Neural progenitor cell (in vitro differentiated cells): Measurements from ENCODE around the gene PDE5A. TPM values are rescaled to one million over a fixed set of nuclear protein-coding genes. Genes with fewer than 3 reads are reported as not detected.
"Not testable (repeated sequence)": the region's sequence is repeated elsewhere in the genome, so short reads cannot be mapped to it uniquely, and the experiment has no call there.

Experiments used
- DNase-seq: peaks from one replicate; pipeline ENCODE4 v3.0.0-alpha.2; 2016; ENCODE audit warnings: low spot score
- H2AFZ ChIP-seq: fragments of 200-600 bp; sonication (generic); replicated peaks from 2 replicates; pipeline ENCODE4 v1.6.1; 2016; ENCODE audit warnings: antibody characterized with exemption
- H3F3A ChIP-seq: fragments of 200-600 bp; sonication (generic); 2 replicates; pipeline ENCODE4 v1.6.1; 2016; ENCODE audit warnings: antibody characterized with exemption, low read depth
- H3K27ac ChIP-seq: fragments of 200-600 bp; sonication (generic); 2 replicates; pipeline ENCODE4 v1.5.1; 2016; ENCODE audit warnings: mild to moderate bottlenecking
- H3K27me3 ChIP-seq: fragments of 200-600 bp; sonication (generic); 2 replicates; pipeline ENCODE4 v1.6.1; 2016; ENCODE audit warnings: mild to moderate bottlenecking, moderate library complexity
- H3K36me3 ChIP-seq: fragments of 200-600 bp; sonication (generic); 2 replicates; pipeline ENCODE4 v1.5.1; 2016
- H3K4me1 ChIP-seq: fragments of 200-600 bp; sonication (generic); 2 replicates; pipeline ENCODE4 v1.6.1; 2016; ENCODE audit warnings: mixed run types
- H3K4me2 ChIP-seq: fragments of 200-600 bp; sonication (generic); 2 replicates; pipeline ENCODE4 v1.6.1; 2016
- H3K4me3 ChIP-seq: fragments of 200-600 bp; sonication (generic); 2 replicates; pipeline ENCODE4 v1.5.1; 2016
- H3K79me2 ChIP-seq: fragments of 200-600 bp; sonication (generic); 2 replicates; pipeline ENCODE4 v1.6.1; 2016; ENCODE audit warnings: low read depth
- H3K9ac ChIP-seq: fragments of 200-600 bp; sonication (generic); 2 replicates; pipeline ENCODE4 v1.6.1; 2016
- H3K9me3 ChIP-seq: fragments of 200-600 bp; sonication (generic); 2 replicates; pipeline ENCODE4 v1.5.1; 2016; ENCODE audit warnings: low read depth
- H4K20me1 ChIP-seq: fragments of 200-600 bp; sonication (generic); 2 replicates; pipeline ENCODE4 v1.6.1; 2016; ENCODE audit warnings: low read depth
- H3K27ac Mint-ChIP-seq: 3 replicates; pipeline ENCODE4 v1.8.0; 2021; ENCODE audit warnings: mixed read lengths
- H3K27me3 Mint-ChIP-seq: 2 replicates; pipeline ENCODE4 v1.8.0; 2022; ENCODE audit warnings: low read depth, mild to moderate bottlenecking, inconsistent platforms, moderate library complexity, mixed read lengths; ENCODE audit not compliant: insufficient read depth
- H3K36me3 Mint-ChIP-seq: 3 replicates; pipeline ENCODE4 v1.8.0; 2021; ENCODE audit warnings: mixed read lengths
- H3K4me1 Mint-ChIP-seq: 3 replicates; pipeline ENCODE4 v1.8.0; 2021; ENCODE audit warnings: mixed read lengths
- H3K4me3 Mint-ChIP-seq: 3 replicates; pipeline ENCODE4 v1.8.0; 2021; ENCODE audit warnings: mild to moderate bottlenecking, moderate library complexity, mixed read lengths
- H3K9me3 Mint-ChIP-seq: 3 replicates; pipeline ENCODE4 v1.8.0; 2020; ENCODE audit warnings: mixed read lengths
- total RNA-seq: library from RNA; depleted of rRNA; stranded (reverse); fragments of >200 nt; gene quantifications from 2 replicates; pipeline ENCODE4 v1.2.3, GENCODE V29; 2015; ENCODE audit warnings: low replicate concordance
- TF ChIP-seq, protein P1 (sequence below): fragments of 200-600 bp; sonication (generic); IDR thresholded peaks from 2 replicates; pipeline ENCODE4 v1.5.1; 2017; ENCODE audit warnings: antibody characterized with exemption, mild to moderate bottlenecking

PDE5A gene
- total RNA-seq, 1 donor from 2014 or later = 32.4 TPM

DNA sequence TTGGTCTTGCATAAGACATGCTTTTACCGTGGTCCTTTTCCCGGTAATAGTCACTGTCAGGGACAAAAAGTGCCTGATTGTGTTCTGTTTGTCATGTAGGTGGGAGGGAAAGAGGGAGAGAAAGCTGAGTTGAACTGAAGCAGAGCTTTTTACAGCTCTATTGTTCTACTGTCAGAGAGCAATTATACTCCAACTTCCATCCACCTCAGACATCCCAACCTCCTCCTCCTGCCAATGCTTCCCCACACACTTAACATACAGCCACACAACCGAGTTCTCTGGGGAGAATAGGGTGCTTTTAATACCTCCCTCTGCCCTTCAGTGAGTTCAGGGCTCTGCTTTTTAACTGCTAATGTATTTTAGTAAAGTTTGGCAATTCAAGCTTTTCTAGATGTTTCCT is 159.6 kb downstream of the PDE5A start:
- not testable (repeated sequence) for H3K4me3 Mint-ChIP-seq, H3K9me3 ChIP-seq, H3K27me3 Mint-ChIP-seq, H3K4me1 Mint-ChIP-seq, H4K20me1 ChIP-seq, H3K4me2 ChIP-seq, H2AFZ ChIP-seq, H3K36me3 ChIP-seq, H3K9ac ChIP-seq, H3K79me2 ChIP-seq, H3K27ac Mint-ChIP-seq, H3K36me3 Mint-ChIP-seq, DNase-seq, H3K4me3 ChIP-seq, H3K9me3 Mint-ChIP-seq, H3K4me1 ChIP-seq, H3K27ac ChIP-seq, H3K27me3 ChIP-seq, H3F3A ChIP-seq

DNA sequence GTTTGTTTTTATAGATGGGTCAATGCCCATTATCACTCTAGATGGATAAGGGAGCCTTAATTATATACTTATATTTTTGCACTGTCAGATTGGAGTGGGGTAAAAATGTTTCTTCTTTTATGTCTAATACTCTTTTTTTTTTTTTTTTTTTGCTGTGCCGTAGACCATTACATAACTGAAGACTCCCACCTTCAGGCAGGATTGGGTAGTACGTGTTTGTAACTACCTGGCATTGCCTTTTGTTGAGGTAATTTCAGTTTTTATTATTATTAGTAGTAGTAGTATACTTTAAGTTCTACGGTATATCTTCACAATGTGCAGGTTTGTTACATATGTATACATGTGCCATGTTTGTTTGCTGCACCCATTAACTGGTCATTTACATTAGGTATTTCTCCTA is 165.9 kb downstream of the PDE5A start:
- not testable (repeated sequence) for H3K4me2 ChIP-seq, H3K36me3 ChIP-seq, H3K4me1 ChIP-seq, H3K27ac Mint-ChIP-seq, H3K27me3 ChIP-seq, DNase-seq, H4K20me1 ChIP-seq, H3K9ac ChIP-seq, H3F3A ChIP-seq, H3K4me3 ChIP-seq, H2AFZ ChIP-seq, H3K9me3 Mint-ChIP-seq, H3K4me1 Mint-ChIP-seq, H3K4me3 Mint-ChIP-seq, H3K27ac ChIP-seq, H3K9me3 ChIP-seq, H3K27me3 Mint-ChIP-seq, H3K36me3 Mint-ChIP-seq, H3K79me2 ChIP-seq

DNA sequence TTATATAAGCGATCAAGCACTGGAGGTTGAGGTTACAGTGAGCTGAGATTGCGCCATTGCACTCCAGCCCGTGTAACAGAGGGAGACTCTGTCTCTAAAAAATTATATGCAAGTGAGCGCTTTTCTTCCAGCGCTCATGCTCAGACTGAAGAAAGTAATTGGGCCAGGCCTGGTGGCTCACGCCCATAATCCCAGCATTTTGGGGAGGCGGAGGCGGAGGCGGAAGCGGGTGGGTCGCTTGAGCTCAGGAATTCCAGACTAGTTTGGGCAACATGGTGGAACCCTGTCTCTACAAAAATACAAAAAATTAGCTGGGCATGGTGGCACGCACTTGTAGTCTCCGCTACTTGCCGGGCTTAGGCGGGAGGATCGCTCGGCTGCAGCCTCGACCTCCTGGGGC is 172.9 kb downstream of the PDE5A start:
- H3K27me3 ChIP-seq, H3K36me3 Mint-ChIP-seq, H3K27ac Mint-ChIP-seq, H3K9me3 ChIP-seq, DNase-seq, H3K79me2 ChIP-seq, H3K27ac ChIP-seq, H3K27me3 Mint-ChIP-seq, H3K9ac ChIP-seq, H3K9me3 Mint-ChIP-seq, H3F3A ChIP-seq, H4K20me1 ChIP-seq, H3K36me3 ChIP-seq, H3K4me1 Mint-ChIP-seq, H2AFZ ChIP-seq, H3K4me1 ChIP-seq: not testable (repeated sequence)
- peak overlapping the region; percentile 91 for H3K4me3 Mint-ChIP-seq
- peak overlapping the region; percentile 62 for H3K4me2 ChIP-seq
- peak overlapping the region; percentile 65 for H3K4me3 ChIP-seq

DNA sequence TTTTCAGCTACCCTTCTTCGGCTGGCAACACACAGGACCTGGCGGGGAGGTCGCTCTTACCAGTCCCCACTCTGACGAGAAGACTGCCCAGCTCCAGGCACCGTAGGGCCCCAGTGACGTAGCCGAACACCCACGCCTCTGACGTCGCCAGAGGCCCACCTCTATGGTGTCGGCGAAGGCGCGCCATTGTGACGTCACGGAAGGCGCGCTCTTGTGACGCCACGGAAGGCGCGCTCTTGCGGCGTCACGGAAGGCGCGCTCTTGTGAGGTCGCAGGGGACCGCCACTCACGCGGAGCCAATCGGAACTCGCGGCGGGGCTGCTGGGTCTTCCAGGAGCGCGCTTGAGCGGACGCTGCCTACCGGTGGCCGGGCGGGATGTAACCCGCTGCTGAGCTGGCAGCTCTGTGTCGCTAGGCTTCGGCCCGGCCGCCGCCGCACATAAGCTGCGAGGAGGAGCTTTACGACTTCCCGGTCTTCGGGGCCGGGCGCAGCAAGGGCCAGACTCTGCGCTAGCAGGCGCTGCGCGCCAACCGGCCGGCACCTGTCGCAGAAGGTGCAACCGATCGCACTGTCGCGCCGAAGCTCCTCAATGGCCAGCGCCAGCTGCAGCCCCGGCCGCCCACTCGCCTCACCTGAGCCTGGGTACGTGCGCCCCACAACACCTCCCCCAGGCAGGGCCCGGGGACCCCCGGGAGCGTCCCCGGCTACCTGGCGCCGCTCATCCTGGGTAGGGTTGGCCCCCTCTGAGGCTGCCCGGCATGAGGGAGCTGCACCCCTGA is 173.9 kb downstream of the PDE5A start:
- not testable (repeated sequence) for H3F3A ChIP-seq, H3K9me3 ChIP-seq, H4K20me1 ChIP-seq, H3K4me1 Mint-ChIP-seq, H3K27me3 ChIP-seq, H3K36me3 ChIP-seq, H3K9me3 Mint-ChIP-seq, H3K36me3 Mint-ChIP-seq, H3K79me2 ChIP-seq, H3K4me1 ChIP-seq, H3K27me3 Mint-ChIP-seq
- peak overlapping the region; percentile 84 for H3K27ac ChIP-seq
- Mint-ChIP-seq H3K27ac (peak overlapping the region; percentile 96), H3K4me3 (peak overlapping the region; percentile 91)
- peak overlapping the region; percentile 62 for H3K4me2 ChIP-seq
- DNase-seq = peak; percentile 98
- H2AFZ ChIP-seq = peak overlapping the region; percentile 90
- H3K9ac ChIP-seq = peak overlapping the region; percentile 87
- TF ChIP-seq, protein P1, sequence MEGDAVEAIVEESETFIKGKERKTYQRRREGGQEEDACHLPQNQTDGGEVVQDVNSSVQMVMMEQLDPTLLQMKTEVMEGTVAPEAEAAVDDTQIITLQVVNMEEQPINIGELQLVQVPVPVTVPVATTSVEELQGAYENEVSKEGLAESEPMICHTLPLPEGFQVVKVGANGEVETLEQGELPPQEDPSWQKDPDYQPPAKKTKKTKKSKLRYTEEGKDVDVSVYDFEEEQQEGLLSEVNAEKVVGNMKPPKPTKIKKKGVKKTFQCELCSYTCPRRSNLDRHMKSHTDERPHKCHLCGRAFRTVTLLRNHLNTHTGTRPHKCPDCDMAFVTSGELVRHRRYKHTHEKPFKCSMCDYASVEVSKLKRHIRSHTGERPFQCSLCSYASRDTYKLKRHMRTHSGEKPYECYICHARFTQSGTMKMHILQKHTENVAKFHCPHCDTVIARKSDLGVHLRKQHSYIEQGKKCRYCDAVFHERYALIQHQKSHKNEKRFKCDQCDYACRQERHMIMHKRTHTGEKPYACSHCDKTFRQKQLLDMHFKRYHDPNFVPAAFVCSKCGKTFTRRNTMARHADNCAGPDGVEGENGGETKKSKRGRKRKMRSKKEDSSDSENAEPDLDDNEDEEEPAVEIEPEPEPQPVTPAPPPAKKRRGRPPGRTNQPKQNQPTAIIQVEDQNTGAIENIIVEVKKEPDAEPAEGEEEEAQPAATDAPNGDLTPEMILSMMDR = peak; percentile 10
- H3K4me3 ChIP-seq = peak overlapping the region; percentile 65

DNA sequence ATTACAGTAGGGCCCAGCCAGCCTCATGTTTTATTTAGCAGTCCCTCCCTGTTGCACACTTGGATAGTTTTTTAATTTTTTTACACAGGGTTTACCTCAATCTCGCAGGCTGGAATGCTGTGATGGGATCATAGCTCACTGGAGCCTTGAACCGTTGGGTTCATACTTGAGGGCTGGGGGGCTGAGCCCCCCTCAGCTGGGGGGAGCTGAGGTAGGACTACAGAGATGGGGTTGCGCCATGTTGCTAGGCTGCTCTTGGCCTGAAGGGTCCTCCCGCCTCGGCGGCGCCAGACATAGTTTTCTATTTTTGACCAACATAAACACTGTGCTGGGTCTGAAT is 174.5 kb downstream of the PDE5A start:
- not testable (repeated sequence) for H3K36me3 ChIP-seq
- H3K4me2 ChIP-seq = peak overlapping the region; percentile 58

DNA sequence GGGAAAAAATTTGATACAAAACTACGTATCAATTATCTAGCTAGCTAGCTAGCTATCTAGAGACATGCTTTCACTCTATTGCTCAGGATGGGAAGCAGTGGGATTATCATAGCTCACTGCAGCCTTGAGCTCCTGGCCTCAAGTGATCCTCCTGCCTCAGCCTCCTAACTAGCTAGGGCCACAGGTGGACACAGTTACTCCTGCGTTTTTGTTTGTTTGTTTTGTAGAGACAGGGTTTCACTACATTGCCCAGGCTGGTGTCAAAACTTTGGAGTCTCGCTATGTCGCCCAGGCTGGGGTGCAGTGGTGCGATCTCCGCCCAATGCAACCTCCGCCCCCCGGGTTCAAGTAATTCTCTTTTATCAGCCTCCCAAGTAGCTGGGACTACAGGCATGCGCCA is 175.3 kb downstream of the PDE5A start:
- H3K4me1 Mint-ChIP-seq, H3K4me3 Mint-ChIP-seq, H2AFZ ChIP-seq, H3K27me3 Mint-ChIP-seq, H4K20me1 ChIP-seq, H3K4me2 ChIP-seq, H3K36me3 ChIP-seq, H3K9me3 Mint-ChIP-seq, H3K27ac ChIP-seq, H3K4me3 ChIP-seq, H3K9ac ChIP-seq, DNase-seq, H3K79me2 ChIP-seq, H3F3A ChIP-seq, H3K36me3 Mint-ChIP-seq, H3K4me1 ChIP-seq, H3K9me3 ChIP-seq, H3K27me3 ChIP-seq, H3K27ac Mint-ChIP-seq: not testable (repeated sequence)

More for the DNA sequence above, 174.5 kb downstream of the PDE5A start:
- H3K9me3 Mint-ChIP-seq, H3K27me3 ChIP-seq, H3K4me1 ChIP-seq, H3K9me3 ChIP-seq, H3K27me3 Mint-ChIP-seq, H3K4me1 Mint-ChIP-seq, H4K20me1 ChIP-seq, H3K27ac ChIP-seq, H3K79me2 ChIP-seq, H3K36me3 Mint-ChIP-seq, H3F3A ChIP-seq, DNase-seq: not testable (repeated sequence)
- H3K4me3 Mint-ChIP-seq = peak overlapping the region; percentile 91
- peak overlapping the region; percentile 96 for H3K27ac Mint-ChIP-seq
- Histone ChIP-seq H3K4me3 (peak overlapping the region; percentile 65), H2AFZ (peak overlapping the region; percentile 90), H3K9ac (peak overlapping the region; percentile 87)

DNA sequence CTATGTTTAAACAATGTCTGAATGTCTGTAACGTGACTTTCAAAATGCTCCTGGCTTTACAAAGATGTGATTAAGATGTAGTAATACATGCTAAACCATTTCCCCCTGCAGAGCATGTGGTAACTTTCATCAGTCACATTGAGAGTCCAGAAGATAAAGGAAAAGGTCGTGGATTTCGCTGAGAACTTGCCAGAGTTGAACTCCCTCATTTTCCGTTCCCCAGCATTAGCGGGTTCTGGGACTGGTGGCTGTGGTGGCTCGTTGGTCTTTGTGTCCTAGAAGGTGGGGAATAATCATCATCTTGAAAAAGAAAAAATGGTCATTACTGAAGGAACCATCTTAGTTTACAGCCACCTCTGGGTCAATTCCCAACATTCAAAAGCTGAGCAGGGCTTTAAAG is 178.8 kb downstream of the PDE5A start:
- not testable (repeated sequence) for H3K9ac ChIP-seq, H3K4me3 ChIP-seq, H3K36me3 ChIP-seq, H3K9me3 ChIP-seq, H3K4me2 ChIP-seq, DNase-seq, H3K36me3 Mint-ChIP-seq, H3K4me1 Mint-ChIP-seq, H3K27me3 Mint-ChIP-seq, H3F3A ChIP-seq, H3K4me1 ChIP-seq, H3K27ac Mint-ChIP-seq, H3K27ac ChIP-seq, H3K79me2 ChIP-seq, H4K20me1 ChIP-seq, H2AFZ ChIP-seq, H3K9me3 Mint-ChIP-seq, H3K27me3 ChIP-seq, H3K4me3 Mint-ChIP-seq
